Measurements from ENCODE around the gene SUN2.

SUN2 gene

GRCh38 chr22:38715176-38715764, 40.5 kb downstream of the SUN2 start:
- DNase-seq, result peak; percentile 77

GRCh38 chr22:38713921-38714320, 41.9 kb downstream of the SUN2 start:
- no peak for DNase-seq

DNA sequence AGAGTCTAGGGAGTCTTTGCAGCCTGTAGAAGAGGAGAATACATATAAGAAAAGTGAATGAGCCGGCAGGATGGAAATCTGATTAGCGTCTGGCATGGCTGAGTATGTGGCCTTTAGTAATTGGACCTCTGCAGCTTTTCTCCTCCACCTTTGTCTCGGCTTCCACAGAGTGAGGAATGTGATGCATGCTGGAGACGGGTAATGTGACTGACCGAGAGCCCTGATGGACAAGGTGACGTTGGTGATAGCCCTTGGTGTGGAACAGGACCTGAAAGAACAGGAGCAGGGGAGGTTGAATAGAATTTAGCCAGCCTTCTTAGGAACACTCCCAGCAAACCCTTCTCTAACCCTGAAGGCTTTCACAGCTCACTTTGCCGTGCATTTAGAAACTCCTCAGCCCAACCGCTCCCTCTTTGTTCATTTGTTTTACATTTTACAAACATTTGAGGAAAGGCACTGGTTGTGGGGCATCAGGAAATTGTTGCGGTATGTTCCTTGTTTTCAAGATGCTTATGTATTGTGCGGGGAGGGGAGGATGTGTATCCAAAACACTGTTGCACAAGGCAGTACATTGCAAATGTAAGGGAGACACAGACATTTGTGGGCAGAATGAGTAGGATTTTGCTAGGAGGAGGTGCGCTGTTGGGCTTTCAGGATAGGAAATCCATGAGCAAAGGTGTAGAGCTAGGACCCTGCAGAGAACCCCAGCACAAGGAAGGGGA, 43.2 kb downstream of the SUN2 start:
- DNase-seq, result no peak

DNA sequence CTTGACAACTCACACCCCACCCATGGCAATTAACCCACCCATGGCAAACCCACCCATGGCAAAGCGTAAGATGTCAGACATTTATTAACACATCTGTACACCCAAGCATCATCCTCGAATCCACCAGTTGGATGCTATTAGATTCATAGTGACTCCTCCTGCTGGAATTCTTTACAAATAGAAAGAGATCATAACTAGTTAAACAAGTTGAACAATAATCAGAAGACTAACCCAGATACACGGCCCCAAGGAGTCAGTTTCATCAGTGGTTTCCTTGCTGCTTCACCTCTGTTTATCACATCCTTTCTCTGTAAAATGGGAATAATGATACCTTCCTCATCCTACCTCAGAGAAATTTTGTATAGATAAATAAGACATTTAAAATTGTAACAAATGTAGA, 44.9 kb downstream of the SUN2 start:
- no peak for DNase-seq

DNA sequence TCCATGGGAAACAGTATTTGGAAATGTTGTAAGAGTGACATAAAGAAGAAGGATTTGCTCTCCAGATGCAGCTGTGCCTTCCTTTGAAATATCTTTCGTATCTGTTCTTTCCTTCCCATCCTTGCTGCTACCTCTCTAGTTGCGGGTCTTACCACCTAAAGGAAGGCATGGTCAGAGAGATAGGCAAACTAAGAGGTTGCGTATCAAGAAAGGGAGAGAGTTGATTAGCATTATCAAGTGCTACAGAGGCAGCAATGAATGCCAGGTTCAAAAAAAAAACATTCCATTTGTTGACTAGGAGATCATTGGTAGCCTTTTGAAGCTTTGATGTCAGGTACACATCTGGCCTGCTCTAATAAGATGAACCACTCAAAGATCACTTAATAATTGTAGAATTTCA, 45.4 kb downstream of the SUN2 start:
- DNase-seq, result no peak

- DNase-seq, result no peak
Measured at GRCh38 chr22:38709306-38709705, 46.5 kb downstream of the SUN2 start.

GRCh38 chr22:38707984-38708383, 47.8 kb downstream of the SUN2 start:
- no peak for DNase-seq

- no peak for DNase-seq
Measured at GRCh38 chr22:38707346-38707745, 48.5 kb downstream of the SUN2 start.

DNA sequence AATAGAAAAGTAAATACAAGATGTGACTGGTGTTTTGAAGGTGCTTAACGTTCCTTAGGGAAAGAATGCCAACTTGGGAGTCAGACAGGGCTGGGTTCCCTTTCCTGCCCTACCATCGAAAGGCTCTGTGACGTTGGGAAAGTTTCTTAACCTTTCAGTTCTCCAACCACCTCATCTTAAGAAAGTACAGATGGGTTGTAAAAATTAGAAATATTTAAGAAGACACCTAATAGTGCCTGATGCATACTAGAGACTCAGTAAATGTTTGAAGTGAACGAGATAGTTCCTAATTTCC, 49.0 kb downstream of the SUN2 start:
- DNase-seq, result no peak

DNA sequence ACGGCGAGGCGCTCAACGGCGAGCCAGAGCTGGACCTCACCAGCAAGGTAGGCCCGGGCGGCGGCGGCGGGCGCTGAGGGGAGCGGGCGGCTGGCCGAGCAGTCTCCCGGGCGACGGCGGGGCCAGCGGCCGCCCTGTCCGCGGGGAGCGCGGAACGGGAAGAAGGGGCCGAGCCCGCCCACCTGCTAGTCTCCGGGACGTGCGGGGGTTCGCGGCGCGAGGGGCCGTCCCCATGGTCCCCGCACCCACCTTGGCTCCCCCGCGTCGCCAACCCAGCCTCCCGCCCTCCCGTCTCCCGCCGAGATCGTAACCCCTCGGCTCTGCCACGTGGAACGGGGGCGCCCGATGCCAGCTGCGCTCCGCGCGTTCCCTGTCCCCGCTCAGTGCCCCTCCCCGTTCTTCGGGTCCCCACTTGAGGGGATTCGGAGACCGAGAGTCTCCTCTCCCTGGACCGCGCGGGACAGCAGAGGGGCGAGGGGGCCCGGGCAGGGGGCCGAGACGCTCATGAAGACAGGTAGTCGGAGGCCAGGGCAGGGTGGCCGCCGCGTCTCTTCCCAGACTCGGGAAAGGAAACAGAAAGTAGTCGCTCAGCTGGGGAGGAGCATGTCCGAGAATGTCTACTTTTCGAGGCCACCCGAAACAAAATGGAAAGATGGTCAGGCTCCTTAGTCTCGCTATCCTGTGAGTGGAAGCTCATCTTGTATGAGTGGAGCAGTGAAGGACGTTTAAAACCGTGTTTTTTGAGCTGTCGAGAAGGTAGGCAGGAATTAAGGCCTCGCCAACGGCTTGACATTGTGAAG, 49.5 kb downstream of the SUN2 start:
- DNase-seq, result no peak

GRCh38 chr22:38705235-38706100, 50.3 kb downstream of the SUN2 start, which contains the start of gene GTPBP1:
GTPBP1 (plus strand) TSS chr22:38705944; CDS start chr22:38705956, 12 bp downstream.
- DNase-seq, result peak; percentile 100

DNA sequence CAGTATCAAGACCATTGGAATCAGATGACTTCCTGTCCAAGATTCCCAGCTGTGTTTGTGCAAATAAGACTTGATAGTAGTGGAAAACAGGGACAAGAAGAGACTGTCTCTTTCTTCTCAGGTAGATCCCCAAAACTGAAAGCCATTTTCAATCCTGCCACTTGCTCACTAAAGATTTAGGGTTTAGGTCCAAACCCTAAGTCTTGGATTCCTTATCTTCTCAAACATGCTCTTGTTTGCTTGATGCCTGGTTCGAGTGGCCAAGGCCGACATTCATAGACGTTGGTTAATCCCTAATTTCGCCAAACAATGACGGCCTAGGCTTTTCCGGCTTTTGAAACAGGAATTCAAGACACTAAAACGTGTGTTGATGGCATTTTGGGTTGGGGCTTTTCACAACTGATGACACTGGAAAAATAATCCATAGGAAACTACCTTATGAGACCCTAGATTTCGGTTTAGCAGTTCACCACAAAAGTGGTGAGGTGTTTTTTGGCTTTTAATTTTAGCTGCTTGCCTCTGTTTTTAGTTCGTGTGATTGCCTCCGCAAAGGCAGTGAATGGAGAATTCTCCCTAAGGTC, 51.1 kb downstream of the SUN2 start:
- no peak for DNase-seq

DNA sequence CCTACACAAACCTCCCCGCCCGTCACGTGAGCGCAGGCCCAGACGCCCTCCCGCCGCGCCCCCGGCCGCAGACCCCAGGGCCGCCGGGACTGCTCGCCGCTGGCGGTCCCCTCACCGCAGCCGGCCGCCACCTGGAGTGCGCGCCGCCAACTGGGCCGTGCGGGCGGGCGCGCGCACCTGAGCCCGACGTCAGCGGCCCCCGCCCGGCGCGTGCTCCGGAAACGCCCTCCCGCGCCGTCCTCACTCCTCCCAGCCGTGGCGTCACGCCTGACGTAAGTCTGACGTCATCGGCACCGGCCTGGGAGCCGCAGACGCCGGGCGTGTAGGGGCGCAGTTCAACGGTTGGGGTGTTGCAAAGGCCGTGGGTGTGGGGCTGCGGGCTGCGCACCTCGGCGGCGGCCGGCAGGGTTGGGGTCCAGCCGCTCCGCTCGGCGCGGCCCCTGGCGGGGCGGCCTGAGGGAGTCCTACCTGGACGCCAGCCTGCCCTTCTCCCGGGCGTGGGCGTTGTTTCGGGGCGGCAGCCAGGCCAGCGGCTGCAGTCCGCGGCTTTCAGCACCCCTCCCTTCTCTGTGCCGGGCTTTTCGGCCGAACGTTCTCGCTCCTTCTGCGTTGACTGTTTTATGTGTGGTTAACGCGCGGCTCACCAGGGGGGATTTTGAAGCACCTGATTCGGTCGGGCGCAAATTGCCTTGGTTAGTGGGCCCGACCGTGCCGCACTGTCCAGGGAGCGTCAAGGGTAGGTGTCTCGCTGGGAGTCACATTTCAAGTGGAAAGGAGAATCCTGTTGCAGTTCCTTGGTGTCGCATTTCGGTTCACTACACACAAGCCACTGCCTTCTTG, 54.8 kb downstream of the SUN2 start, which contains the start of gene JOSD1:
Gene JOSD1, minus strand, starts transcription at position 155 of the 840 bp plus-strand sequence. CDS start 956 bp downstream, outside the sequence.
- DNase-seq, result peak; percentile 83

DNA sequence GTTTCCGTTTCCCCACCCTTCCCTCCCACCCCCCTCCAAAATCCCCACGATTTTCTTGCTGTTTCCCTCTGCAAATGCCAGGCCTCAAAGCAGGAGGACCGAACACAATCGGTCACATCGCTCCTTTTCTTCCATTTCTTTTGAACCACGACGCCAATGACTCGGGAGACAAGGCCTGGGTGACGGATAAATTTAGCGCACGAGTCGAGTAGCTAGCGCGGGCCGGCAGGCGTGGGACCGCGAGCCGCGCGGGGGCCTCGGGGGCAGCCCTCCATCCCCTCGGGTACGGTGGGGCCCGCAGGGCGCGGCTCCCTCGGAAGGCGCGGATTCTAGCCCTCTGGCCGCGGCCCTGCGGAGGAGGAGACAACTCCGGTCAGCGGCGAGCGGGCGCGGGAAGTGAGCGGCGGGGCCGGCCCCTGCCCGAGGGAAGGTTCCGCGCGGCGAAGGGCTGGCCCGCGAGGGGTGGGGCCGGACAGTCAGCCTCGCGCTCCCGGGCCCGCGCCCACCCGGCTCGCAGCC, 55.5 kb downstream of the SUN2 start:
- DNase-seq, result no peak

DNA sequence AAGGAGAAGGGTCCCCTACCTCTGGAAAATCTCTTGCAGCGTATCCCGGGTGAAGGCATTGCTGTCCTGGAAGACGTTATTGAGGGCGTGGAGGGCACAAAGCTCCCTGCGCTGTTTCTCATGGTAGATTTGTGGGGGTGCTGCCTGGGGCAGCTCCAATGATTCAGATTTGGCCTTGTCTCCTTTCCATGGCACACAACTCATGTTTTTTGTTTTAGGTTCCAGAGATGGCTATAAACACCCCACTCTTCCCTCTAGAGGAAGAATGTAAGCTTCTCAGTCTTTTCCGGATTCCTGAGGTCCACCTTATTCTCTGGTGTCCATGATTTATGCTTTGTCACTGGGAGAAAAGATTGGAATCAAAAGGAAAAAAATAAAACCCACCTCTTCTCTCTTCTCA, 56.0 kb downstream of the SUN2 start:
- no peak for DNase-seq

- no peak for DNase-seq
Measured at GRCh38 chr22:38699143-38699542, 56.7 kb downstream of the SUN2 start.

DNA sequence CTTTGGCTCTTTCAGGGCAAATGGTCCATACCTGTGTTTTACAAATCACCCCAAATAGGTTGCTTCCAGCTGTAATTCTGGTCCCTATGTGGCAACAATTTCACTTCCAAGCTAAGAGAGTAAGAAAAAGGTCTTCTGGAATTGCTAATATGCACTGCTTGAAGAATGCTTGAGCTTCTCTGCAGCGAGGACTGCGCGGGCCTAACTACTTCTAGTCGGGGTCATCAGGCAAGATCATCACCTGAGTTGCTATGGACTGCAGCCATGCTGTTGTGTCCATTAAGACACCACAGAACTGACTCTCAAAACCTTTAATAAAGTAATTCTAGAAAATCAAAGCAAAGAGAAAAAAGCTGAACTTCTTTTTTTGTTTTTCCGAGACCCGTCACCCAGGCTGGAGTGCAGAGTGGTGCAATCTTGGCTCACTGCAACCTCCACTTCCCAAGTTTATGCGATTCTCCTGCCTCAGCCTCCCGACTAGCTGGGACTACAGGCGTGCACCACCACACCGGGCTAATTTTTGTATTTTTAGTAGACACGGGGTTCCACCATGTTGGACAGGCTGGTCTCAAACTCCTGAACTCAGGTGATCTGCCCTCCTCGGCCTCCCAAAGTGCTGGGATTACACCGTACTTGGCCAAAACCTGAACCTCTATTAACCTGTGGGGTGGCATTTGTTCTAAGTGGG, 57.2 kb downstream of the SUN2 start:
- no peak for DNase-seq

GRCh38 chr22:38697425-38698089, 58.2 kb downstream of the SUN2 start:
- no peak for DNase-seq

DNA sequence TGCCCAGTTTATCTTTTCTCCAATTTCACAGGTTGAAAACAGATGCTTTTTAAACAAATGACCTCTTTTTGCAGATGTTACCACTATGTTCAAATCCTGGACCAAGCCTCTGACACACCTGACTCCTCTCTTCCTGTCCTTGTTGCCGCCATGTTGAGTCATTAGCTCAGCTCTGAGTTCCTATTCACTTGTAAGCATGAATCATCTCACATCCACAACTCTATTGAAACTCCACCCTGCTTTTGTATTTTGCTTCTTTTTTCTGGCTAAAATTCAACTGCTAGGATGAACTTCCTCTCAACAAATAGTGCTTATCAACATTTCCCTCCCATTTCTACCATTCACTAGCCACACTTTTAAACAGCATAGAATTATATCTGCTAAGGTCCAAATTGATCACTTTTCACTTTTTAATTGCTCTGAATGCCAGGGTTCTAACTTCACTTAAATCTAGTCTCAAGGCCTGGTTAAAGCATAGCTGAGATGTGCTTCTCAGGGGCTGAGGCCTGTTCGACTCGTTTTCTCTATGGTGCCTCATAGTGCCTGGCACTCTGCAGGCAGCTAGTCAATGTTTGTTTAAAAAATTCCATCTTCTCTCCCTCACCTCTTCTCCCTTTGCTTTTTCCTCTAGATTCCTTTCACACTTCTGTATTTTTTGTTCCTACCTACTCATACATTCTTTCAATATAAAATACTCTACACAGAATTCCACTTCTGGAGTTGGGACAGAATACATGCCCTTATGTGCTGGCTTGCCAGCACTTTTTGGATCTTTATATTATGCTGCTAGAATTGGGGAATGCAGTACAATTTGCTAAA, 59.0 kb downstream of the SUN2 start:
- DNase-seq, result no peak
